ENCODE results near the gene ZFHX3.

The ZFHX3 gene

GRCh38 chr16:72865835-72866234, 182.1 kb downstream of the ZFHX3 start:
- ChIA-PET CTCF (no interaction called here), POLR2A (no interaction called here)
- no peak for DNase-seq (ENCODE audit: extremely low spot score)
- no peak for TF ChIP-seq FOXA1 (IDR thresholded peaks at IDR 0.05)
- TF ChIP-seq ZNF384 (IDR thresholded peaks at IDR 0.05) = no peak
- TF ChIP-seq SUZ12 (IDR thresholded peaks at IDR 0.05) = no peak
- no peak for TF ChIP-seq SP1 (IDR thresholded peaks at IDR 0.05)
- no peak for TF ChIP-seq HDGF (IDR thresholded peaks at IDR 0.05; ENCODE audit: borderline replicate concordance)
- no peak for TF ChIP-seq PKNOX1 (IDR thresholded peaks at IDR 0.05)
- TF ChIP-seq FOXK2 (IDR thresholded peaks at IDR 0.05) = no peak
- TF ChIP-seq L3MBTL2 (conservative IDR thresholded peaks at IDR 0.05) = no peak
- TF ChIP-seq NFRKB (IDR thresholded peaks at IDR 0.05) = no peak
- no peak for TF ChIP-seq ELF4 (IDR thresholded peaks at IDR 0.05)
- TF ChIP-seq ARNT (IDR thresholded peaks at IDR 0.05) = no peak
- no peak for TF ChIP-seq BHLHE40 (IDR thresholded peaks at IDR 0.05; ENCODE audit: borderline replicate concordance)
- TF ChIP-seq FOXM1 (IDR thresholded peaks at IDR 0.05; ENCODE audit: borderline replicate concordance) = no peak
- no peak for TF ChIP-seq TARDBP (IDR thresholded peaks at IDR 0.05)
- no peak for TF ChIP-seq LEF1 (IDR thresholded peaks at IDR 0.05; ENCODE audit: borderline replicate concordance)
- no peak for TF ChIP-seq CTBP1 (IDR thresholded peaks at IDR 0.05; ENCODE audit: borderline replicate concordance)

GRCh38 chr16:72865258-72865657, 182.7 kb downstream of the ZFHX3 start:
- TF ChIP-seq TARDBP (IDR thresholded peaks at IDR 0.05) = no peak
- CTCF ChIA-PET = no interaction called here
- POLR2A ChIA-PET = no interaction called here
- DNase-seq (ENCODE audit: extremely low spot score) = no peak

DNA sequence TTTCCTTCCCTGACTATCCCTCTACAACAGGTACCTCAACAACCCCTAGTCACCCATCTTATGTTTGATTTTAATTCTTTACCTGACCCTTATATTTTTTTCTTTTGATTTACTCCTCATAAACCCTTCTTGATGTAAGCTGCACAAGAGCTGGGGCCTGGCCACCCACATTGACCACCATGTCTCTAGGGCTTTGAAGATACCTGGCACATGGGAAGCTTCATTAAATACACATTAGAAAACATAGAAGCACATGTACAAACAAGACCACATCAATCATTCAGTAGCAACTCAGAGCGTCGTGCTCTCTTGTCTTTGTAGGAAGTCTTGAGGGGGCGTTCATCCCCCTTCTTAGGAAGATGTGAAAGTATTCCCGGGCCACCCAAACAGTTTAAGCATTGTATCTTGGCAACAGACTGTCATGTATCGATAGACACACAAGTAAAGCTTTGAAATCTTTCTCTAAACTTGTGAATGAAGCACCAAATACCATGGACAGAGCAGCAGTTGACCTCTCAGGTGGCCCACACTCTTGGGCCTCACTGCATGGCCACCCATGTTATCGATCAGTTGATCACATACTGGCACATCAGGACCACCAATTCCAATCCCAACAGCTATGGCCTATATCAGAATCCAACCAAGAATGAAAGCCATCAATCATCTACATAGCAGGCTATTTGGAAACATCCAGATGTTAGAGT, 183.6 kb downstream of the ZFHX3 start:
- no peak for DNase-seq (ENCODE audit: extremely low spot score)
- ChIA-PET CTCF (no interaction called here), POLR2A (no interaction called here)
- TF ChIP-seq FOXM1 (IDR thresholded peaks at IDR 0.05; ENCODE audit: borderline replicate concordance) = no peak

DNA sequence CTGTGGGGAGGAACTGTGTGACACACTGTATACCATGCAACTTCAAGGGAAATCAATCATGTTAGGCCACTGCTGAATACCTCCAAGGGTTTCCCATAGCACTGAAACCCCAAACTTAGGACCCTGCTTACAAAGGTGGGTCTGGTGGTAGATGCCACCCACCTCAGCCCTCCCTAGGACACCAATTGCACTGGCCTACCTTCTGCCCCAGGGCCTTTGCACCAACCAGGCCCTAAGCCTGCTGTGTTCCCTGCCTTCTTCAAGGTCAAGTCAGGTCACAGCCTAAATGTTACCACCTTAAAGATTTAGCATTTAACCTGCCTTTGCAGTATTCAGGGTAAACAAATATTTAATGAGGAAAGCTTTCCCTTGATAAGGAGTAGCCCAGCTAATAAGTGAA, 185.8 kb downstream of the ZFHX3 start:
- DNase-seq (ENCODE audit: extremely low spot score) = no peak
- TF ChIP-seq SUZ12 (IDR thresholded peaks at IDR 0.05) = no peak
- TF ChIP-seq TARDBP (IDR thresholded peaks at IDR 0.05) = no peak
- TF ChIP-seq SP1 (IDR thresholded peaks at IDR 0.05) = no peak
- no peak for TF ChIP-seq PKNOX1 (IDR thresholded peaks at IDR 0.05)
- no peak for TF ChIP-seq ZNF384 (IDR thresholded peaks at IDR 0.05)
- POLR2A ChIA-PET = no interaction called here
- CTCF ChIA-PET = no interaction called here

DNA sequence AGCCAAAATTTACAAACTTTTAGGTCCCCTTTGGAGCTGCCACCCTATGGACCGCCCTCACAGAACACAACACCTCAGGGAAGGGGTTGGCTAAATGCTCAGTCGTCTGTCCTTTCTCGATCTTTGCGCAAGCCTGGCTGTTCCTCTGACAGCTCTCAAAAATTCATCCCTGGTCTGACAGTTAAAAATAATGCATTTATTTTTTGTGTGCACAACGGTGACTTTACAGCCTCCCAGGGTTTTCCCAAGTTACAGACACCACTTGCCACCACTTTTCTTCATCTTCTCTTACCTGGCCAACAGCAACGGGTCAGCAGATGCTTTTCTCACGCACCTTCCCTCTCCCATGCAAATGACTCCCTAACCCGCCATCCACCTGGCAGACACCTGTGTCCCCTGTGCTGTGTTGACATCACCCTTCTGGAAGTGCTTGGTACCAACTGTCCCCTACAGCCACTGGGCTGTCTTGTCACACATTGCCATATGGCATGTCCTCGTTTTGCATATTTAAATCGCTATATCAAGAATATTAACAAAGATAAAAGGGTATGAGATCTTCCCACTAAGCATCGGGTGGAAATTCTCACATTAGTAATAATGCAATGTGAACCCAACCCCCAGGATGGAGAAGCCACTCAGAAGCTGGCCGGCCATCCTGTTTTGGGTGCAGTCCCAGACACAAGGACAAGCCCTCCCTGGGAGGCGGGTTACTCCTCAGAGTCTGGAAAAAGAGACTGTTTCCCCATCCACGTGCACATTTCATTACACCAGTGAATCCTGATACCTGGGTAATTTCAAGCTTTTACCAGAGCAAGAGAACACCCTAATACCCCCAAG, 187.0 kb downstream of the ZFHX3 start:
- no peak for TF ChIP-seq TARDBP (IDR thresholded peaks at IDR 0.05)
- TF ChIP-seq SP1 (IDR thresholded peaks at IDR 0.05) = no peak
- no peak for TF ChIP-seq ELF4 (IDR thresholded peaks at IDR 0.05)
- TF ChIP-seq ARNT (IDR thresholded peaks at IDR 0.05) = no peak
- TF ChIP-seq PKNOX1 (IDR thresholded peaks at IDR 0.05) = no peak
- no peak for TF ChIP-seq L3MBTL2 (conservative IDR thresholded peaks at IDR 0.05)
- TF ChIP-seq HDGF (IDR thresholded peaks at IDR 0.05; ENCODE audit: borderline replicate concordance) = no peak
- no peak for TF ChIP-seq LEF1 (IDR thresholded peaks at IDR 0.05; ENCODE audit: borderline replicate concordance)
- TF ChIP-seq SUZ12 (IDR thresholded peaks at IDR 0.05) = no peak
- no peak for TF ChIP-seq NFRKB (IDR thresholded peaks at IDR 0.05)
- no peak for TF ChIP-seq BHLHE40 (IDR thresholded peaks at IDR 0.05; ENCODE audit: borderline replicate concordance)
- no peak for TF ChIP-seq FOXM1 (IDR thresholded peaks at IDR 0.05; ENCODE audit: borderline replicate concordance)
- TF ChIP-seq CTBP1 (IDR thresholded peaks at IDR 0.05; ENCODE audit: borderline replicate concordance) = no peak
- TF ChIP-seq ZNF384 (IDR thresholded peaks at IDR 0.05) = no peak
- no peak for TF ChIP-seq FOXA1 (IDR thresholded peaks at IDR 0.05)
- CTCF ChIA-PET = interaction anchor here (0.6 kb wide), 1 partner anchor 11 kb away, joined by 3 read pairs; no protein-coding TSS in a partner anchor
- no peak for DNase-seq (ENCODE audit: extremely low spot score)
- POLR2A ChIA-PET = no interaction called here

- CTCF ChIA-PET = no interaction called here
- DNase-seq (ENCODE audit: extremely low spot score) = no peak
- POLR2A ChIA-PET = no interaction called here
- TF ChIP-seq FOXM1 (IDR thresholded peaks at IDR 0.05; ENCODE audit: borderline replicate concordance) (no peak), BHLHE40 (IDR thresholded peaks at IDR 0.05; ENCODE audit: borderline replicate concordance) (no peak), CTBP1 (IDR thresholded peaks at IDR 0.05; ENCODE audit: borderline replicate concordance) (no peak), PKNOX1 (IDR thresholded peaks at IDR 0.05) (no peak)
These were observed 188.3 kb downstream of the ZFHX3 start for GRCh38 chr16:72859581-72859980.
